NCI-H345 (cell line): ENCODE results near the gene ENDOV.

Source experiments
- DNase-seq: peaks from one replicate; lab custom pipeline; 2025; lab: John Stamatoyannopoulos, UW

Gene ENDOV

GRCh38 chr17:80414803-80415625, at the start of gene ENDOV:
ENDOV (plus strand) TSS chr17:80415167; CDS start chr17:80415195, 28 bp downstream.
- DNase-seq = peak; percentile 98

GRCh38 chr17:80365983-80366382, 49.0 kb upstream of the ENDOV start:
- no peak for DNase-seq

- DNase-seq = no peak
Measured at GRCh38 chr17:80367503-80367902, 47.5 kb upstream of the ENDOV start.

GRCh38 chr17:80371196-80371595, 43.8 kb upstream of the ENDOV start:
- no peak for DNase-seq

GRCh38 chr17:80372456-80372855, 42.5 kb upstream of the ENDOV start:
- no peak for DNase-seq

- DNase-seq = no peak
Measured at GRCh38 chr17:80372922-80373570, 41.9 kb upstream of the ENDOV start.

GRCh38 chr17:80374039-80374731, 40.8 kb upstream of the ENDOV start:
- DNase-seq = no peak

- DNase-seq = no peak
Measured at GRCh38 chr17:80374732-80375585, 40.0 kb upstream of the ENDOV start.

GRCh38 chr17:80376531-80376930, 38.4 kb upstream of the ENDOV start:
- DNase-seq = no peak

- DNase-seq = no peak
Measured at GRCh38 chr17:80377798-80378197, 37.2 kb upstream of the ENDOV start.

GRCh38 chr17:80379348-80379747, 35.6 kb upstream of the ENDOV start:
- DNase-seq = no peak

GRCh38 chr17:80380068-80380467, 34.9 kb upstream of the ENDOV start:
- no peak for DNase-seq

GRCh38 chr17:80380555-80381002, 34.4 kb upstream of the ENDOV start:
- DNase-seq = no peak

- no peak for DNase-seq
Measured at GRCh38 chr17:80381416-80381923, 33.5 kb upstream of the ENDOV start.

- DNase-seq = no peak
Measured at GRCh38 chr17:80382446-80382845, 32.5 kb upstream of the ENDOV start.

GRCh38 chr17:80382956-80383355, 32.0 kb upstream of the ENDOV start:
- DNase-seq = no peak

GRCh38 chr17:80384078-80384960, 30.6 kb upstream of the ENDOV start:
- DNase-seq = no peak

- DNase-seq = no peak
Measured at GRCh38 chr17:80385046-80385445, 29.9 kb upstream of the ENDOV start.

GRCh38 chr17:80386341-80386740, 28.6 kb upstream of the ENDOV start:
- no peak for DNase-seq

- DNase-seq = no peak
Measured at GRCh38 chr17:80387071-80387470, 27.9 kb upstream of the ENDOV start.

GRCh38 chr17:80388175-80388574, 26.8 kb upstream of the ENDOV start:
- DNase-seq = no peak
